Keratinocyte (primary cell): ENCODE results near the gene ERC2. TPM values are rescaled to one million over a fixed set of nuclear protein-coding genes. Genes with fewer than 3 reads are reported as not detected.

Experiments
- DNase-seq: peaks from one replicate; pipeline ENCODE4 v3.0.0-alpha.2; 2011; ENCODE audit warnings: low read depth, missing footprints, low spot score
- FAIRE-seq: peaks from 2 replicates; lab custom pipeline; 2011; peaks lifted over from hg19 to GRCh38; lab: Jason Lieb, UNC
- H2AFZ ChIP-seq: 2 replicates; pipeline ENCODE4 v1.6.0; 2012; ENCODE audit warnings: low read length, control low read depth, inconsistent platforms; ENCODE audit not compliant: control insufficient read depth
- H3K27ac ChIP-seq: 2 replicates; pipeline ENCODE4 v1.5.1; 2011; ENCODE audit warnings: low read length; ENCODE audit not compliant: control insufficient read depth, insufficient read depth
- H3K27me3 ChIP-seq: 3 replicates; pipeline ENCODE4 v1.6.0; 2011; ENCODE audit warnings: low read length; ENCODE audit not compliant: control insufficient read depth, insufficient read depth; ENCODE audit errors: extremely low read depth
- H3K36me3 ChIP-seq, 2 experiments: 2 replicates in 1 of 2; 3 replicates in 1 of 2; pipeline ENCODE4 v1.5.1; 2011; ENCODE audit warnings: low read length in 2 of 2, mild to moderate bottlenecking in 1 of 2; ENCODE audit not compliant: control insufficient read depth in 2 of 2, insufficient read depth in 2 of 2; ENCODE audit errors: extremely low read depth in 1 of 2
- H3K4me1 ChIP-seq: 3 replicates; pipeline ENCODE4 v1.5.1; 2011; ENCODE audit warnings: low read length; ENCODE audit not compliant: control insufficient read depth, insufficient read depth; ENCODE audit errors: extremely low read depth
- H3K4me2 ChIP-seq: 3 replicates; pipeline ENCODE4 v1.6.0; 2011; ENCODE audit warnings: low read depth, low read length; ENCODE audit not compliant: control insufficient read depth, insufficient read depth; ENCODE audit errors: extremely low read depth
- H3K4me3 ChIP-seq, 3 experiments: fragments of 200-600 bp in 1 of 3; sonication (generic) in 1 of 3; 2 replicates in 2 of 3; 3 replicates in 1 of 3; pipeline ENCODE4 v1.5.1; 2011 to 2016; ENCODE audit warnings: low read length in 3 of 3, mild to moderate bottlenecking in 3 of 3, control low read depth in 2 of 3, inconsistent platforms in 1 of 3, low read depth in 1 of 3, mixed read lengths in 1 of 3, mixed run types in 1 of 3, moderate library complexity in 1 of 3; ENCODE audit not compliant: control insufficient read depth in 2 of 3, insufficient read depth in 2 of 3; ENCODE audit errors: extremely low read depth in 1 of 3
- H3K79me2 ChIP-seq: 2 replicates; pipeline ENCODE4 v1.6.0; 2012; ENCODE audit warnings: low read length; ENCODE audit not compliant: control insufficient read depth, insufficient read depth
- H3K9ac ChIP-seq: 3 replicates; pipeline ENCODE4 v1.6.0; 2011; ENCODE audit warnings: low read length; ENCODE audit not compliant: control insufficient read depth, insufficient read depth; ENCODE audit errors: extremely low read depth
- H3K9me1 ChIP-seq: 3 replicates; pipeline ENCODE4 v1.6.0; 2011; ENCODE audit warnings: low read length; ENCODE audit not compliant: control insufficient read depth, insufficient read depth; ENCODE audit errors: extremely low read depth
- H3K9me3 ChIP-seq: 2 replicates; pipeline ENCODE4 v1.5.1; 2012; ENCODE audit warnings: low read depth, low read length; ENCODE audit not compliant: control insufficient read depth
- H4K20me1 ChIP-seq: 3 replicates; pipeline ENCODE4 v1.6.0; 2011; ENCODE audit warnings: low read length; ENCODE audit not compliant: control insufficient read depth, insufficient read depth; ENCODE audit errors: extremely low read depth
- CTCF ChIP-seq, 3 experiments: IDR thresholded peaks in 1 of 3; conservative IDR thresholded peaks in 1 of 3; optimal IDR thresholded peaks in 1 of 3; 2 replicates in 2 of 3; 3 replicates in 1 of 3; pipeline versions ENCODE3 to v1.5.1; 2011; ENCODE audit warnings: low read length in 3 of 3, mild to moderate bottlenecking in 3 of 3, moderate library complexity in 2 of 3, control low read depth in 1 of 3, inconsistent platforms in 1 of 3; ENCODE audit not compliant: insufficient read depth in 2 of 3; ENCODE audit errors: extremely low read depth in 1 of 3
- EZH2 ChIP-seq: IDR thresholded peaks from one replicate; pipeline ENCODE4 v1.6.1; 2012; ENCODE audit warnings: inconsistent platforms, mild to moderate bottlenecking, low read length, moderate library complexity
- dilution Hi-C: fragments of 300-500 bp; cut with MboI; formaldehyde crosslinking; loops from one replicate; pipeline ENCODE4 v1.7.0; 2020; ENCODE audit warnings: low sequenced_read_pairs; ENCODE audit not compliant: extremely low pct_ligation_motif_present
- polyA plus RNA-seq, 5 experiments: library from polyadenylated mRNA; depleted of rRNA in 3 of 5; stranded (reverse) in 3 of 5; stranded (forward) in 1 of 5; unstranded in 1 of 5; fragments of >200 nt; gene quantifications; 1 replicate in 1 of 5; 2 replicates in 3 of 5; 3 replicates in 1 of 5; pipeline versions ENCODE4 v1.2.1 to v1.2.3, GENCODE V29; 2011 to 2012; ENCODE audit warnings: missing spikeins in 2 of 5, low read depth in 1 of 5, low replicate concordance in 1 of 5

Gene ERC2
- polyA plus RNA-seq, 1 donor (not counting 4 experiments of a cell fraction or from before 2014, with no cell fraction given), result 0.08 TPM

GRCh38 chr3:55893045-55893664, 575.1 kb downstream of the ERC2 start:
- peaks cover 2% of the 10 kb centered on the region for H3K27me3 ChIP-seq
- H3K9me1 ChIP-seq, result no peaks in the 10 kb centered on the region
- no peaks in the 10 kb centered on the region for H3K36me3 ChIP-seq
- no peak overlapping the region for H3K9ac ChIP-seq
- no peaks in the 10 kb centered on the region for H4K20me1 ChIP-seq
- no peaks in the 10 kb centered on the region for H3K4me1 ChIP-seq
- H3K27ac ChIP-seq, result no peak overlapping the region
- no peak overlapping the region for H3K4me3 ChIP-seq
- no peaks in the 10 kb centered on the region for H3K9me3 ChIP-seq
- FAIRE-seq, result no peak
- no peak overlapping the region for H2AFZ ChIP-seq
- TF ChIP-seq CTCF (optimal IDR thresholded peaks at IDR 0.05 in 1 of 3, IDR thresholded peaks at IDR 0.05 in 1 of 3, conservative IDR thresholded peaks at IDR 0.05 in 1 of 3; ENCODE audit: extremely low read depth in 1 of 3, insufficient read depth in 2 of 3, low read length in 3 of 3) (no peak), EZH2 (no peak)
- DNase-seq, result no peak
- H3K79me2 ChIP-seq, result no peaks in the 10 kb centered on the region
- no peak overlapping the region for H3K4me2 ChIP-seq
- dilution Hi-C loops, result loop anchor here (25.0 kb wide), 1 partner anchor 406 kb away; the partner anchor contains the start of gene WNT5A

- Histone ChIP-seq H3K36me3 (no peaks in the 10 kb centered on the region), H3K4me3 (no peak overlapping the region), H3K27me3 (peaks cover 2% of the 10 kb centered on the region), H3K9me3 (no peaks in the 10 kb centered on the region), H3K9me1 (no peaks in the 10 kb centered on the region), H3K79me2 (no peaks in the 10 kb centered on the region), H4K20me1 (no peaks in the 10 kb centered on the region), H3K4me1 (peaks cover under 1% of the 10 kb centered on the region), H2AFZ (no peak overlapping the region), H3K9ac (no peak overlapping the region), H3K4me2 (no peak overlapping the region), H3K27ac (no peak overlapping the region)
- no peak for TF ChIP-seq EZH2
- DNase-seq (no peak), FAIRE-seq (no peak)
- dilution Hi-C loops, result loop anchor here (25.0 kb wide), 1 partner anchor 404 kb away; the partner anchor contains the start of gene WNT5A
Observed at GRCh38 chr3:55891106-55891505, 577.2 kb downstream of the ERC2 start.
